NCI-H2029 (cell line): ENCODE measurements around the gene RBM17.
"Not testable (repeated sequence)": the region's sequence is repeated elsewhere in the genome, so short reads cannot be mapped to it uniquely, and the experiment has no call there.

ENCODE experiments used
- DNase-seq: peaks from one replicate; lab custom pipeline; 2025; lab: John Stamatoyannopoulos, UW

The RBM17 gene

DNA sequence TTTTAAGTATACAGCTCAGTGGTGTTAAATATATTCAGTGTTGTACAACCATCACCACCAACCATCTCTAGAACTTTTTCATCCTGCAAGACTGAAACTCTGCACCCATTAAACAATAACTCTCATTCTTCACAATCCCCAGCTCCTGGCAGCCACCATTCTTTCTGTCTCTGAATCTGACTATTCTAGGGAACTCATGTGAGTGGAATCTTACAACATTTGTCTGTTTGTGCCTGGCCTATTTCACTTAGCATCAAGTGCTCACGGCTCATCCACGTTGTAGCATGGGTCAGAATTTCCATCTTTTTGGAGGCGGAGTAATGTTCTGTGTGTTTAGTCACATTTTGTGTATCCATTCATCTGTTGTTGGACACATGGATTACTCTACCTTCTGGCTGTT, 73.1 kb downstream of the RBM17 start:
- no peak for DNase-seq

DNA sequence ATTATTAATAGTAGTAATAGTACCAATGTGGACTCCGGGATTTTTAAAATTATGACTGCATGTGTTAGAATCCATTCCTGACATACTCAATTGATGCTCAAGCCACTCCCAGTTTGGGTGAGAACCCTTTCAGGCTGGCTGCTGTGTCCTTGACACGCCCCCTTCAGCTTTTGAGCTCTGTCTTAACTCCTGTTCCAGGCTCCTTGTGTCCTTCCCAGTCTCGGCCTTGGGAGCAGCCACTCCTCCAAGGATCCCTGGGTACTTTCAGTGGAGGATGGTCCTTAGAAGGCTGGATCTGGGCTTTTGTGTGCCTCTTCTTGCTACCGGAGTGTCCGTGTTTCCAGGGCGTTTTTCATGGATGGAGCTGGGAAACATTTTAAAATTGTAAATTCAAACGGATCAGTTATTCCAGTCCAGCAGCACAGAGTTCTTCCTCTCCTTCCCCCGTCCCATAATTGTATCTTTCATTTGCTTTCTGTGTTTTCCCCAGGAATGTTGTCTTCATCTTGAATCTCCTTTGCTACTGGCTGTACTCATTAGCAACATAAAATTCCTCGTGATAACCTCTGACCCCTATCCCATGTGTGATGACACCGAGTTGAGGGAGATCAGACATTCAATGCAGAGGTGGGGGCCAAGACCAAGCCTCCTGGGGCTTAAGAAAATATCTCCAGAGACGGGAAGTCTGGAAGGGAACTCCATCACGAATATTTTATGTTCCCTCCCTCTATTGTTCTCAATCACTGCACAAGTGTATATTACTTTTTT, 73.9 kb downstream of the RBM17 start:
- DNase-seq, result no peak

DNA sequence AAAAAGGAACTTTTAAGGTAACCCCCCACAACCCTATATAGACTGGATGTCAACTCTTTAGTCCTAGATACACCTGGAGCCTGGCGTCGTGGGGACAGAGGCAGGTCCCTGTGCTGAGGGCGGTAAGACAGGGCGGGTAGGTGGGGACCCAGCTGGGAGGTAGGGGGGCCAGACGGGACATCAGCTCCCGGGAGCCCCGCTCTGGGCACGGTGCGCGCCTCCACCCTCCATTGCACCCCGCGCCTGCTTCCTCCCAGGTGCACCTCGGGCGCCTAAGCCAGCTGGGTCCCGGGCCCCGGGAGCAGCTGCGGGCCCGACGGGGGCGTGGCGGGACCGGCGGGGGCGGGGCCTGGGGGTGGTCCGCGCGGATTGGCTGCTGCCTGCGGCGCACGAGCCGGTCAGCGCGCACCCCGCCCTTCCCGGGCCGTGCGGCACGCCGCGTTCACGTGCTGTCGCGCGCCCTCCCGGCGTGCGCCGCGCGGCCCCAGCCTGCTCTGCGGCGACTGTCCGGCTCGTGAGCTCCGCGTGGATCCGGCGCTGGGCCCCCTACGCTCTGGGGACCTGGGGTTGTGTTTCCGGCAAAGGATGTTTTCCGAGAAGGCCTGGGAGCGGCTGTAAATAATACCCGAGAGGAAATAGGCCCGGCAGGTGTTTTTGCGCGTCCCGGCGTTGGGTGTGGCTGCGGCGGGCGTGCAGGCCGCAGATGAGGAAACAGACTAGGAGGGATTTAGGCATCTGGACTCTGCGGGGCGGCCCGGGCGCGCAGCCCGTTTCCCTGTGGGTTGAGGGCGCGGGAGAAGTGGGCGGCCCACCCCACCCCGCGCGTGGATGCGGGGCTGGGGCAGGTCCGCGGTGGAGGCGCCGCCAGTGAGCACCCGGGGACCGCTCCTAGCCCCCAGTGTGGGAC, 74.8 kb downstream of the RBM17 start:
- peak; percentile 77 for DNase-seq

GRCh38 chr10:6164271-6165095, 75.6 kb downstream of the RBM17 start:
- no peak for DNase-seq

- DNase-seq, result no peak
Observed at GRCh38 chr10:6165221-6165725, 76.4 kb downstream of the RBM17 start.

- DNase-seq, result not testable (repeated sequence)
Observed at GRCh38 chr10:6165933-6166332, 77.1 kb downstream of the RBM17 start.
